ENCODE measurements around the gene GGT5. TPM values are rescaled to one million over a fixed set of nuclear protein-coding genes. Genes with fewer than 3 reads are reported as not detected.
A peak's percentile ranks its signal among the peaks of the same experiment; 100 is the strongest.
"Not testable (repeated sequence)": the region's sequence is repeated elsewhere in the genome, so short reads cannot be mapped to it uniquely, and the experiment has no call there.

The GGT5 gene
- total RNA-seq, 1 donor from 2014 or later = 20.5 TPM

GRCh38 chr22:24264329-24264896 is 19.5 kb upstream of the GGT5 start:
- DNase-seq (ENCODE audit: low read depth) = not testable (repeated sequence)

GRCh38 chr22:24263479-24263878 is 18.6 kb upstream of the GGT5 start:
- DNase-seq (ENCODE audit: low read depth) = not testable (repeated sequence)

- DNase-seq (ENCODE audit: low read depth) = not testable (repeated sequence)
Measured at GRCh38 chr22:24262185-24262749, 17.4 kb upstream of the GGT5 start.

GRCh38 chr22:24259459-24259858 is 14.6 kb upstream of the GGT5 start:
- peak; percentile 76 for DNase-seq (ENCODE audit: low read depth)

GRCh38 chr22:24256736-24257135 is 11.9 kb upstream of the GGT5 start:
- not testable (repeated sequence) for DNase-seq (ENCODE audit: low read depth)

- DNase-seq (ENCODE audit: low read depth) = not testable (repeated sequence)
Measured at GRCh38 chr22:24256136-24256535, 11.3 kb upstream of the GGT5 start.

GRCh38 chr22:24253126-24253525 is 8.2 kb upstream of the GGT5 start:
- not testable (repeated sequence) for DNase-seq (ENCODE audit: low read depth)

GRCh38 chr22:24251286-24251685 is 6.4 kb upstream of the GGT5 start:
- not testable (repeated sequence) for DNase-seq (ENCODE audit: low read depth)

GRCh38 chr22:24249413-24249812 is 4.5 kb upstream of the GGT5 start:
- DNase-seq (ENCODE audit: low read depth) = not testable (repeated sequence)

- DNase-seq (ENCODE audit: low read depth) = not testable (repeated sequence)
Measured at GRCh38 chr22:24248611-24249010, 3.7 kb upstream of the GGT5 start.

- peak; percentile 91 for DNase-seq (ENCODE audit: low read depth)
Measured at GRCh38 chr22:24247564-24248344, 2.9 kb upstream of the GGT5 start.

GRCh38 chr22:24247011-24247507 is 2.2 kb upstream of the GGT5 start:
- DNase-seq (ENCODE audit: low read depth) = no peak

GRCh38 chr22:24245584-24246561 is 991 bp upstream of the GGT5 start:
- peak; percentile 68 for DNase-seq (ENCODE audit: low read depth)

- peak; percentile 43 for DNase-seq (ENCODE audit: low read depth)
Measured at GRCh38 chr22:24244144-24244787, 616 bp downstream of the GGT5 start.

- DNase-seq (ENCODE audit: low read depth) = peak; percentile 66
Measured at GRCh38 chr22:24243417-24243816, 1.5 kb downstream of the GGT5 start.

- DNase-seq (ENCODE audit: low read depth) = not testable (repeated sequence)
Measured at GRCh38 chr22:24240985-24241692, 3.7 kb downstream of the GGT5 start.

- no peak for DNase-seq (ENCODE audit: low read depth)
Measured at GRCh38 chr22:24240381-24240780, 4.5 kb downstream of the GGT5 start.

- not testable (repeated sequence) for DNase-seq (ENCODE audit: low read depth)
Measured at GRCh38 chr22:24238101-24238694, 6.7 kb downstream of the GGT5 start.

- DNase-seq (ENCODE audit: low read depth) = no peak
Measured at GRCh38 chr22:24236656-24237055, 8.2 kb downstream of the GGT5 start.

Data from myocyte (in vitro differentiated cells).